CD4-positive, alpha-beta memory T cell (primary cell): ENCODE results near the gene C17orf50. TPM values are rescaled to one million over a fixed set of nuclear protein-coding genes. Genes with fewer than 3 reads are reported as not detected.
A peak's percentile ranks its signal among the peaks of the same experiment; 100 is the strongest.

Source experiments
- CTCF ChIA-PET: fragments of 350-600 bp; sonication (Branson Sonifier 250); formaldehyde crosslinking; loops from one replicate; lab custom pipeline; 2021; ENCODE audit warnings: inconsistent platforms; ENCODE audit not compliant: partially characterized antibody; lab: Charles Lee
- POLR2A ChIA-PET: fragments of 350-600 bp; sonication (Branson Sonifier 250); formaldehyde crosslinking; loops from one replicate; lab custom pipeline; 2021; ENCODE audit not compliant: partially characterized antibody; lab: Charles Lee
- DNase-seq, 5 donors: peaks; one replicate each; pipeline versions ENCODE4 v3.0.0 to v3.0.0-alpha.2; 2020 to 2022; ENCODE audit warnings: mixed read lengths in 1 of 5
- H3K27ac ChIP-seq: one replicate; pipeline ENCODE4 v1.7.0; 2013; ENCODE audit warnings: low read depth, low read length
- H3K27me3 ChIP-seq: 2 replicates; pipeline ENCODE4 v1.7.0; 2013; ENCODE audit warnings: mild to moderate bottlenecking, low read length, moderate library complexity; ENCODE audit not compliant: insufficient read depth
- H3K36me3 ChIP-seq: 2 replicates; pipeline ENCODE4 v1.7.0; 2013; ENCODE audit warnings: mild to moderate bottlenecking, low read length, moderate library complexity; ENCODE audit not compliant: insufficient read depth
- H3K4me1 ChIP-seq: 2 replicates; pipeline ENCODE4 v1.7.0; 2013; ENCODE audit warnings: mild to moderate bottlenecking, low read length, moderate library complexity; ENCODE audit not compliant: insufficient read depth
- H3K4me3 ChIP-seq, 2 donors: one replicate each; pipeline ENCODE4 v1.7.0; 2013; ENCODE audit warnings: low read length in 2 of 2, mild to moderate bottlenecking in 1 of 2
- H3K9me3 ChIP-seq, 2 donors: one replicate each; pipeline ENCODE4 v1.7.0; 2013; ENCODE audit warnings: low read length in 2 of 2, control low read depth in 1 of 2; ENCODE audit not compliant: control insufficient read depth in 1 of 2
- H3K27ac Mint-ChIP-seq, 7 donors: one replicate each; pipeline ENCODE4 v1.8.0; 2020 to 2021; ENCODE audit warnings: mixed read lengths in 7 of 7, mild to moderate bottlenecking in 6 of 7, inconsistent platforms in 3 of 7, moderate library complexity in 3 of 7
- H3K27me3 Mint-ChIP-seq, 2 donors: one replicate each; pipeline ENCODE4 v1.8.0; 2020 to 2021; ENCODE audit warnings: mixed read lengths in 2 of 2
- H3K36me3 Mint-ChIP-seq, 2 donors: one replicate each; pipeline ENCODE4 v1.8.0; 2020 to 2021; ENCODE audit warnings: mixed read lengths in 2 of 2, inconsistent platforms in 1 of 2, mild to moderate bottlenecking in 1 of 2
- H3K4me1 Mint-ChIP-seq, 4 donors: one replicate each; pipeline ENCODE4 v1.8.0; 2020 to 2021; ENCODE audit warnings: mixed read lengths in 4 of 4, mild to moderate bottlenecking in 1 of 4
- H3K4me3 Mint-ChIP-seq, 8 donors: one replicate each; pipeline ENCODE4 v1.8.0; 2020 to 2021; ENCODE audit warnings: mixed read lengths in 8 of 8, mild to moderate bottlenecking in 7 of 8, moderate library complexity in 6 of 8, inconsistent platforms in 3 of 8
- H3K9me3 Mint-ChIP-seq, 8 donors: one replicate each; pipeline ENCODE4 v1.8.0; 2020 to 2021; ENCODE audit warnings: mixed read lengths in 8 of 8, mild to moderate bottlenecking in 5 of 8, inconsistent platforms in 3 of 8, moderate library complexity in 1 of 8
- intact Hi-C: fragments of 100-400 bp; cut with micrococcal nuclease; formaldehyde crosslinking; loops from one replicate; pipeline ENCODE4 v1.15.1; 2023
- polyA plus RNA-seq, 2 donors: library from polyadenylated mRNA; unstranded; fragments of 300-500 nt; fragmentation: Illumina TruSeq; gene quantifications; one replicate each; pipeline ENCODE4 v1.2.3, GENCODE V29; 2021
- total RNA-seq, 2 experiments: library from RNA; stranded (reverse); gene quantifications; one replicate each; pipeline ENCODE4 v1.2.3, GENCODE V29; 2021

The C17orf50 gene
- total and polyA plus RNA-seq, 4 experiments from 2014 or later, result not detected

DNA sequence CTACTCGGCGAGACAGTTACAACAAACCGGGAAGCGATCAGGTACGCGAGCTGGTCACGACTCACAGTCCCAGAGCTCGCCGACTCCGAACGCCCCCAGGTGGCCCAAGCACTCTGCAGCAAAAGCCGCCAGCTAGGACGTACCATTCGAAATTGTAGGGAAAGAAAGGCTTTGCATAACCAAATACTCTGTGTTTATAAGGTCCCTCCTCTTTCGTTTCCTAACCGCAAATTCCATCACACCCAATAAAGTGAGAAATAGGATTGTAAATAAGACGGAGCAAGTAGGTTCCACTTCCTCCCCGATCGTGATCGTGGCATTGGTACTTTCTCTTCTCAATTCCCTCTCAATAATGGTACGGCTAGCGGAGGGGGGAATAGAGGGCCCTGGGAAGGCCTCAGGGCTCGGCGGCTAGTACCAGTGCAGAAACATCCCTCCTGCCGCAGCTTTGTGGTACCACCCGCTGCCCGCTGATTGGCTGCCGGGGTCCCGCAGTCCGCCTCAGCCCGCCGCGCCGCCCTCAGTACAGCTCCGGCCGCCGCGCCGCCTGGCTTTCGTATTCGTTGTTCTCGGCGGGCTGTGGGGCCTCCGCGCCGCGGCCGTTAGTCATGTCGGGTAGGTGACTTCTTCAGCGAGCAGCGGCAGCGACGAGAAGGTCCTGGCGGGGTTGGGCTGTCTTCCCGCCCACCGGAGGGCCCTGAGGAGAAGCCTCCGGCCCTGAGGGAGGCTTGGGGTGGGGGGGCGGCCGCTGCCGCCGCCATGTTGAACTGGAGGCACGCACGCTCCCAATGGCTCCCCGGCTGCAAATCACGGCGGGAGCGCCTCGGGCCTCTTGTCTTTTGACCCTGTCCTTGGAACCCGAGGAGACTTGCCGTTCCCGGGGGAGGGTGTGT, 48.5 kb downstream of the C17orf50 start, which contains the start of gene TAF15:
Gene TAF15, plus strand, starts transcription at position 523 of the 893 bp plus-strand sequence. Its CDS starts 86 bp downstream, at position 609.
- ChIA-PET CTCF (interaction anchor here (0.7 to 9.8 kb wide), 23 partner anchors 8 to 720 kb away, joined by 3 to 350 read pairs (median 4); partner anchors contain the start of genes C17orf50 and MMP28), POLR2A (interaction anchor here (0.6 to 3.5 kb wide), 32 partner anchors 10 to 828 kb away, joined by 3 to 115 read pairs (median 5); partner anchors contain the start of genes MMP28, PEX12, RAD51D and SLFN5)
- peak within 1 kb of the TSS; percentile 67 to 96 for H3K4me3 ChIP-seq
- H3K4me1 ChIP-seq, result peaks cover 51% of the 10 kb centered on the region
- DNase-seq, result peak; percentile 96 to 99 (median 97)
- H3K9me3 Mint-ChIP-seq, result no peaks in the 10 kb centered on the region
- H3K9me3 ChIP-seq, result no peaks in the 10 kb centered on the region
- peak within 1 kb of the TSS; percentile 95 to 98 (median 97) for H3K4me3 Mint-ChIP-seq
- peaks cover 32 to 66% (median 48%) of the 10 kb centered on the region in 4 donors for H3K4me1 Mint-ChIP-seq
- H3K27me3 ChIP-seq, result no peaks in the 10 kb centered on the region
- peaks cover 5 to 24% of the 10 kb centered on the region in 2 donors for H3K36me3 Mint-ChIP-seq
- H3K27me3 Mint-ChIP-seq, result no peaks in the 10 kb centered on the region
- no peaks in the 10 kb centered on the region for H3K36me3 ChIP-seq
- H3K27ac Mint-ChIP-seq, result peak within 1 kb of the TSS; percentile 93 to 99 (median 98)
- peak within 1 kb of the TSS; percentile 85 for H3K27ac ChIP-seq
- intact Hi-C loops, result loop anchor here (1.0 to 5.0 kb wide), 3 partner anchors 45 to 848 kb away; partner anchors contain the start of genes AP2B1, CCT6B and ZNF830

GRCh38 chr17:35809855-35810461, 49.3 kb downstream of the C17orf50 start:
- H3K9me3 Mint-ChIP-seq, result no peaks in the 10 kb centered on the region
- H3K9me3 ChIP-seq, result no peaks in the 10 kb centered on the region
- H3K27me3 Mint-ChIP-seq, result no peaks in the 10 kb centered on the region
- intact Hi-C loops, result loop anchor here (1.0 to 5.0 kb wide), 3 partner anchors 46 to 849 kb away; partner anchors contain the start of genes AP2B1, CCT6B and ZNF830
- peaks cover 31 to 69% (median 50%) of the 10 kb centered on the region in 4 donors for H3K4me1 Mint-ChIP-seq
- peak overlapping the region; percentile 85 for H3K27ac ChIP-seq
- H3K36me3 ChIP-seq, result no peaks in the 10 kb centered on the region
- peak overlapping the region; percentile 67 to 96 for H3K4me3 ChIP-seq
- H3K4me1 ChIP-seq, result peaks cover 54% of the 10 kb centered on the region
- DNase-seq, result no peak
- peak overlapping the region; percentile 93 to 99 (median 98) for H3K27ac Mint-ChIP-seq
- peaks cover 5 to 24% of the 10 kb centered on the region in 2 donors for H3K36me3 Mint-ChIP-seq
- H3K27me3 ChIP-seq, result no peaks in the 10 kb centered on the region
- ChIA-PET CTCF (interaction anchor here (1.0 to 9.8 kb wide), 8 partner anchors 7 to 229 kb away, joined by 3 to 350 read pairs (median 6); partner anchors contain the start of gene C17orf50), POLR2A (interaction anchor here (0.6 to 3.5 kb wide), 24 partner anchors 9 to 691 kb away, joined by 3 to 115 read pairs (median 5); partner anchors contain the start of genes MMP28, PEX12 and RAD51D)
- peak overlapping the region; percentile 95 to 98 (median 97) for H3K4me3 Mint-ChIP-seq

GRCh38 chr17:35811759-35812158, 51.1 kb downstream of the C17orf50 start:
- ChIA-PET POLR2A (interaction anchor here (1.4 kb wide), 1 partner anchor 48 kb away, joined by 5 read pairs; no protein-coding TSS in a partner anchor), CTCF (interaction anchor here (9.8 kb wide), 1 partner anchor 46 kb away, joined by 350 read pairs; the partner anchor contains the start of gene C17orf50)
- Mint-ChIP-seq H3K36me3 (peaks cover 5 to 35% of the 10 kb centered on the region in 2 donors), H3K9me3 (no peaks in the 10 kb centered on the region), H3K27me3 (no peaks in the 10 kb centered on the region), H3K4me3 (peak overlapping the region; percentile 20 to 69 (median 44)), H3K27ac (peak overlapping the region in 3 of 7 donors; percentile 33 to 64 (median 41)), H3K4me1 (peaks cover 46 to 84% (median 63%) of the 10 kb centered on the region in 4 donors)
- H3K4me1 ChIP-seq, result peaks cover 70% of the 10 kb centered on the region
- DNase-seq, result no peak
- no peak overlapping the region for H3K4me3 ChIP-seq
- peak overlapping the region; percentile 14 for H3K27ac ChIP-seq
- H3K36me3 ChIP-seq, result no peaks in the 10 kb centered on the region
- no peaks in the 10 kb centered on the region for H3K9me3 ChIP-seq
- intact Hi-C loops, result no loop called here
- H3K27me3 ChIP-seq, result no peaks in the 10 kb centered on the region

GRCh38 chr17:35812456-35812855, 51.8 kb downstream of the C17orf50 start:
- Histone ChIP-seq H3K27me3 (no peaks in the 10 kb centered on the region), H3K36me3 (no peaks in the 10 kb centered on the region), H3K4me3 (no peak overlapping the region), H3K9me3 (no peaks in the 10 kb centered on the region), H3K4me1 (peaks cover 76% of the 10 kb centered on the region), H3K27ac (no peak overlapping the region)
- peak overlapping the region in 4 of 8 donors; percentile 29 to 69 (median 44) for H3K4me3 Mint-ChIP-seq
- no peaks in the 10 kb centered on the region for H3K9me3 Mint-ChIP-seq
- peaks cover 48 to 91% (median 68%) of the 10 kb centered on the region in 4 donors for H3K4me1 Mint-ChIP-seq
- H3K27me3 Mint-ChIP-seq, result no peaks in the 10 kb centered on the region
- peaks cover 5 to 38% of the 10 kb centered on the region in 2 donors for H3K36me3 Mint-ChIP-seq
- peak overlapping the region in 1 of 7 donors; percentile 47 for H3K27ac Mint-ChIP-seq
- ChIA-PET POLR2A (interaction anchor here (0.6 kb wide), 1 partner anchor 650 kb away, joined by 3 read pairs; no protein-coding TSS in a partner anchor), CTCF (interaction anchor here (9.8 kb wide), 1 partner anchor 47 kb away, joined by 350 read pairs; the partner anchor contains the start of gene C17orf50)
- intact Hi-C loops, result no loop called here
- no peak for DNase-seq

Other genes starting within 250 kb of the C17orf50 start
- gene SLFN12L, start 223.2 kb upstream of the C17orf50 start, total RNA-seq, result 10 to 100 TPM; 75.4 to 78.8 TPM
- gene SLFN12L, start 223.2 kb upstream of the C17orf50 start, polyA plus RNA-seq, result 10 to 100 TPM; 13.4 to 23.0 TPM
- gene SLFN14, start 200.1 kb upstream of the C17orf50 start, total RNA-seq, result not detected
- under 1 TPM in 1 of 2 donors, not detected in 1; 0.18 TPM for gene SLFN14, start 200.1 kb upstream of the C17orf50 start, polyA plus RNA-seq
- gene PEX12, start 182.3 kb upstream of the C17orf50 start, total RNA-seq, result 1 to 10 TPM; 8.2 to 8.5 TPM
- gene PEX12, start 182.3 kb upstream of the C17orf50 start, polyA plus RNA-seq, result 1 to 10 TPM; 1.3 to 2.8 TPM
- gene AP2B1, start 173.6 kb upstream of the C17orf50 start, total RNA-seq, result 100 to 1,000 TPM; 160 to 165 TPM
- 10 to 100 TPM; 54.1 to 75.4 TPM for gene AP2B1, start 173.6 kb upstream of the C17orf50 start, polyA plus RNA-seq
- gene RASL10B, start 29.2 kb upstream of the C17orf50 start, total RNA-seq, result under 1 TPM in 1 of 2 experiments, not detected in 1; 0.15 TPM
- gene RASL10B, start 29.2 kb upstream of the C17orf50 start, polyA plus RNA-seq, result under 1 TPM in 1 of 2 donors, not detected in 1; 0.15 TPM
- under 1 TPM in 1 of 2 experiments, not detected in 1; 0.26 TPM for gene GAS2L2, start 7.6 kb upstream of the C17orf50 start, total RNA-seq
- gene GAS2L2, start 7.6 kb upstream of the C17orf50 start, polyA plus RNA-seq, result under 1 TPM in 1 of 2 donors, not detected in 1; 0.13 TPM
- under 1 TPM; 0.64 to 0.96 TPM for gene MMP28, start 34.8 kb downstream of the C17orf50 start, total RNA-seq
- under 1 TPM in 1 of 2 donors, not detected in 1; 0.23 TPM for gene MMP28, start 34.8 kb downstream of the C17orf50 start, polyA plus RNA-seq
- 100 to 1,000 TPM; 232 to 242 TPM for gene TAF15, start 48.6 kb downstream of the C17orf50 start, total RNA-seq
- 10 to 100 TPM; 11.2 to 29.7 TPM for gene TAF15, start 48.6 kb downstream of the C17orf50 start, polyA plus RNA-seq
- gene HEATR9, start 108.0 kb downstream of the C17orf50 start, total RNA-seq, result 1 to 10 TPM; 2.2 to 2.6 TPM
- not detected for gene HEATR9, start 108.0 kb downstream of the C17orf50 start, polyA plus RNA-seq
- 100 to 1,000 TPM; 279 to 309 TPM for gene CCL5, start 119.5 kb downstream of the C17orf50 start, total RNA-seq
- 100 to 1,000 TPM; 156 to 210 TPM for gene CCL5, start 119.5 kb downstream of the C17orf50 start, polyA plus RNA-seq
- 1 to 10 TPM in 1 of 2 experiments, under 1 TPM in 1; 0.87 to 1.9 TPM for gene RDM1, start 169.9 kb downstream of the C17orf50 start, total RNA-seq
- under 1 TPM; 0.38 to 0.98 TPM for gene RDM1, start 169.9 kb downstream of the C17orf50 start, polyA plus RNA-seq
- not detected for gene LYZL6, start 182.8 kb downstream of the C17orf50 start, total RNA-seq
- not detected for gene LYZL6, start 182.8 kb downstream of the C17orf50 start, polyA plus RNA-seq
- not detected for gene CCL16, start 220.6 kb downstream of the C17orf50 start, total RNA-seq
- not detected for gene CCL16, start 220.6 kb downstream of the C17orf50 start, polyA plus RNA-seq
- not detected for gene CCL14, start 225.8 kb downstream of the C17orf50 start, total RNA-seq
- gene CCL14, start 225.8 kb downstream of the C17orf50 start, polyA plus RNA-seq, result not detected
- gene CCL15, start 240.7 kb downstream of the C17orf50 start, total RNA-seq, result not detected
- gene CCL15, start 240.7 kb downstream of the C17orf50 start, polyA plus RNA-seq, result not detected